H9 (cell line): ENCODE results near the gene SLC35B3. TPM values are rescaled to one million over a fixed set of nuclear protein-coding genes. Genes with fewer than 3 reads are reported as not detected.

Source experiments
- DNase-seq: peaks from one replicate; pipeline ENCODE4 v3.0.0-alpha.2; 2017
- H2AFZ ChIP-seq: one replicate; pipeline ENCODE4 v1.6.1; 2013; ENCODE audit warnings: mild to moderate bottlenecking, low read length, control low read depth, moderate library complexity
- H2AK5ac ChIP-seq: 2 replicates; pipeline ENCODE4 v1.6.1; 2013; ENCODE audit warnings: low read length, control low read depth, mixed read lengths; ENCODE audit not compliant: insufficient read length
- H2BK120ac ChIP-seq: one replicate; pipeline ENCODE4 v1.6.1; 2013; ENCODE audit warnings: low read depth, mild to moderate bottlenecking, low read length, control low read depth, inconsistent platforms; ENCODE audit not compliant: poor library complexity, severe bottlenecking
- H2BK12ac ChIP-seq: 2 replicates; pipeline ENCODE4 v1.6.1; 2013; ENCODE audit warnings: low read length, control low read depth, mixed read lengths, low read depth; ENCODE audit not compliant: insufficient read length
- H2BK15ac ChIP-seq: 2 replicates; pipeline ENCODE4 v1.6.1; 2013; ENCODE audit warnings: low read depth, low read length, control low read depth
- H2BK20ac ChIP-seq: one replicate; pipeline ENCODE4 v1.6.1; 2013; ENCODE audit warnings: low read depth, mild to moderate bottlenecking, low read length, control low read depth, inconsistent platforms; ENCODE audit not compliant: poor library complexity, severe bottlenecking
- H2BK5ac ChIP-seq: 2 replicates; pipeline ENCODE4 v1.6.1; 2013; ENCODE audit warnings: low read length, control low read depth, mixed read lengths; ENCODE audit not compliant: insufficient read length
- H3K14ac ChIP-seq: 2 replicates; pipeline ENCODE4 v1.6.1; 2013; ENCODE audit warnings: low read length, control low read depth; ENCODE audit not compliant: insufficient read depth
- H3K18ac ChIP-seq: 2 replicates; pipeline ENCODE4 v1.6.1; 2013; ENCODE audit warnings: low read depth, mild to moderate bottlenecking, mixed read lengths, low read length, control low read depth; ENCODE audit not compliant: insufficient read length
- H3K23ac ChIP-seq: 2 replicates; pipeline ENCODE4 v1.6.1; 2013; ENCODE audit warnings: low read length, control low read depth, mixed read lengths, low read depth; ENCODE audit not compliant: insufficient read length
- H3K23me2 ChIP-seq: 2 replicates; pipeline ENCODE4 v1.6.1; 2013; ENCODE audit warnings: low read depth, mild to moderate bottlenecking, mixed read lengths, low read length, control low read depth; ENCODE audit not compliant: insufficient read length, poor library complexity, severe bottlenecking
- H3K27ac ChIP-seq: 2 replicates; pipeline ENCODE4 v1.5.1; 2013; ENCODE audit warnings: low read length, control low read depth, mixed read lengths, low read depth; ENCODE audit not compliant: insufficient read length
- H3K27me3 ChIP-seq: 2 replicates; pipeline ENCODE4 v1.6.1; 2013; ENCODE audit warnings: low read length, control low read depth, inconsistent platforms; ENCODE audit not compliant: insufficient read depth
- H3K4ac ChIP-seq: 2 replicates; pipeline ENCODE4 v1.6.1; 2013; ENCODE audit warnings: low read depth, mild to moderate bottlenecking, control low read depth, inconsistent platforms, low read length, moderate library complexity
- H3K4me1 ChIP-seq: 2 replicates; pipeline ENCODE4 v1.6.1; 2013; ENCODE audit warnings: low read length, control low read depth, inconsistent platforms; ENCODE audit not compliant: insufficient read depth
- H3K4me2 ChIP-seq: 2 replicates; pipeline ENCODE4 v1.6.1; 2013; ENCODE audit warnings: low read length, control low read depth, mixed read lengths; ENCODE audit not compliant: insufficient read length, insufficient read depth
- H3K56ac ChIP-seq: 2 replicates; pipeline ENCODE4 v1.6.1; 2013; ENCODE audit warnings: low read depth, mild to moderate bottlenecking, mixed read lengths, low read length, control low read depth; ENCODE audit not compliant: insufficient read length
- H3K79me1 ChIP-seq: 2 replicates; pipeline ENCODE4 v1.6.1; 2013; ENCODE audit warnings: low read depth, mild to moderate bottlenecking, moderate library complexity, low read length, control low read depth, inconsistent platforms; ENCODE audit not compliant: insufficient read depth, poor library complexity, severe bottlenecking
- H3K79me2 ChIP-seq: 2 replicates; pipeline ENCODE4 v1.6.1; 2013; ENCODE audit warnings: low read length, control low read depth, inconsistent platforms; ENCODE audit not compliant: insufficient read depth
- H3K9ac ChIP-seq: 2 replicates; pipeline ENCODE4 v1.6.1; 2013; ENCODE audit warnings: low read length, control low read depth, mixed read lengths; ENCODE audit not compliant: insufficient read length; ENCODE audit errors: extremely low read depth
- H3K9me3 ChIP-seq: one replicate; pipeline ENCODE4 v1.6.1; 2013; ENCODE audit warnings: low read depth, low read length, inconsistent platforms; ENCODE audit not compliant: control insufficient read depth
- H3T11ph ChIP-seq: one replicate; pipeline ENCODE4 v1.6.1; 2013; ENCODE audit warnings: mild to moderate bottlenecking, low read length, control low read depth, inconsistent platforms
- H4K20me1 ChIP-seq: one replicate; pipeline ENCODE4 v1.6.1; 2013; ENCODE audit not compliant: control insufficient read depth, insufficient read length, insufficient read depth
- H4K5ac ChIP-seq: 2 replicates; pipeline ENCODE4 v1.6.1; 2013; ENCODE audit warnings: low read depth, mild to moderate bottlenecking, mixed read lengths, low read length, control low read depth; ENCODE audit not compliant: insufficient read length
- H4K8ac ChIP-seq: replicated peaks from 2 replicates; pipeline ENCODE4 v1.6.1; 2013; ENCODE audit warnings: low read length, control low read depth, mixed read lengths, low read depth; ENCODE audit not compliant: insufficient read length
- H4K91ac ChIP-seq: 2 replicates; pipeline ENCODE4 v1.6.1; 2013; ENCODE audit warnings: low read depth, mild to moderate bottlenecking, moderate library complexity, mixed read lengths, low read length, control low read depth; ENCODE audit not compliant: insufficient read length
- H3K27ac Mint-ChIP-seq, 3 experiments: 2 replicates in 2 of 3; 3 replicates in 1 of 3; pipeline ENCODE4 v1.8.0; 2020 to 2021; ENCODE audit warnings: mixed read lengths in 3 of 3, mild to moderate bottlenecking in 1 of 3, moderate library complexity in 1 of 3
- H3K27me3 Mint-ChIP-seq: 2 replicates; pipeline ENCODE4 v1.8.0; 2021; ENCODE audit warnings: low read depth, mild to moderate bottlenecking, moderate library complexity, mixed read lengths
- H3K36me3 Mint-ChIP-seq, 3 experiments: 2 replicates in 2 of 3; 3 replicates in 1 of 3; pipeline ENCODE4 v1.8.0; 2020 to 2021; ENCODE audit warnings: low read depth in 3 of 3, mixed read lengths in 3 of 3; ENCODE audit not compliant: insufficient read depth in 1 of 3
- H3K4me1 Mint-ChIP-seq, 2 experiments: 2 replicates each; pipeline ENCODE4 v1.8.0; 2020; ENCODE audit warnings: mixed read lengths in 2 of 2
- H3K4me3 Mint-ChIP-seq, 2 experiments: 2 replicates in 1 of 2; 3 replicates in 1 of 2; pipeline ENCODE4 v1.8.0; 2020 to 2021; ENCODE audit warnings: mild to moderate bottlenecking in 2 of 2, mixed read lengths in 2 of 2, moderate library complexity in 1 of 2
- H3K9me3 Mint-ChIP-seq, 2 experiments: 2 replicates in 1 of 2; 3 replicates in 1 of 2; pipeline ENCODE4 v1.8.0; 2020; ENCODE audit warnings: mild to moderate bottlenecking in 2 of 2, mixed read lengths in 2 of 2, moderate library complexity in 1 of 2
- CTCF ChIP-seq: fragments of 200-600 bp; sonication (generic); conservative IDR thresholded peaks from 3 replicates; pipeline ENCODE4 v1.8.0; 2021; ENCODE audit warnings: antibody characterized with exemption, mild to moderate bottlenecking
- WGBS: extraction: QIAGEN DNeasy Blood & Tissue Kit; methylation state at CpG from one replicate; pipeline ENCODE4 v1.1.7; 2013; ENCODE audit warnings: missing lambda C conversion rate, low lambda C conversion rate, mixed read lengths; ENCODE audit not compliant: insufficient read length; ENCODE audit errors: extremely low coverage; 5-methylcytosine and 5-hydroxymethylcytosine counted together
- total RNA-seq: library from RNA; stranded (reverse); gene quantifications from 2 replicates; pipeline ENCODE4 v1.2.1, GENCODE V29; 2021

SLC35B3 gene
- total RNA-seq, 1 experiment from 2014 or later = 8.4 TPM

GRCh38 chr6:8476656-8477055 is 41.3 kb upstream of the SLC35B3 start:
- Mint-ChIP-seq H3K27ac (no peak overlapping the region), H3K4me1 (no peaks in the 10 kb centered on the region)
- no peaks in the 10 kb centered on the region for H3K27me3 ChIP-seq

More at GRCh38 chr6:8476656-8477055, 41.3 kb upstream of the SLC35B3 start:
- Histone ChIP-seq H4K8ac (no peak overlapping the region), H4K91ac (no peak overlapping the region), H2BK20ac (no peak overlapping the region), H3K9ac (no peak overlapping the region), H3K23ac (no peak overlapping the region), H3K4ac (no peak overlapping the region), H2AK5ac (no peak overlapping the region), H3K18ac (no peak overlapping the region), H3K79me1 (no peaks in the 10 kb centered on the region), H3K27ac (no peak overlapping the region), H3K4me2 (no peak overlapping the region), H2BK5ac (no peak overlapping the region), H3K56ac (no peak overlapping the region), H3K4me1 (no peaks in the 10 kb centered on the region), H3T11ph (no peak overlapping the region), H2BK15ac (no peak overlapping the region), H2BK12ac (no peak overlapping the region), H3K9me3 (no peaks in the 10 kb centered on the region), H4K5ac (no peak overlapping the region), H3K14ac (no peak overlapping the region), H4K20me1 (no peaks in the 10 kb centered on the region), H2BK120ac (no peak overlapping the region), H2AFZ (no peak overlapping the region), H3K23me2 (no peaks in the 10 kb centered on the region), H3K79me2 (no peaks in the 10 kb centered on the region)
- H3K4me3 Mint-ChIP-seq = no peak overlapping the region
- TF ChIP-seq CTCF = no peak
- H3K27me3 Mint-ChIP-seq = no peaks in the 10 kb centered on the region
- no CpG with 5 or more reads among the region's 1 CpG for WGBS
- peaks cover 0 to 12% (median 2%) of the 10 kb centered on the region in 3 experiments; a peak in 4 of 7 replicates for H3K36me3 Mint-ChIP-seq
- DNase-seq = no peak
- peaks cover 4 to 8% of the 10 kb centered on the region in 2 experiments; a peak in 3 of 5 replicates for H3K9me3 Mint-ChIP-seq
